K562 (cell line): Measurements from ENCODE around the gene SNCB. TPM values are rescaled to one million over a fixed set of nuclear protein-coding genes. Genes with fewer than 3 reads are reported as not detected.
A peak's percentile ranks its signal among the peaks of the same experiment; 100 is the strongest.

Experiments
- ATAC-seq: fragments of 200-7000 bp; cut with Tn5 transposase; 3 replicates; pipeline ENCODE4 v1.9.1; 2020; ENCODE audit warnings: moderate library complexity
- BruUV-seq: library from RNA; stranded (reverse); fragments of 400-500 nt; replicated peaks from 2 replicates; lab custom pipeline; 2021; lab: Mats Ljungman, UMichigan
- CTCF ChIA-PET: fragments of 300-600 bp; formaldehyde crosslinking; extraction: SDS; loops from one replicate; lab custom pipeline; 2021; ENCODE audit warnings: low intra/inter-chr PET ratio; lab: Yijun Ruan, JAX
- POLR2A ChIA-PET: fragments of 300-600, 350-650 bp; sonication (Branson Sonifier 250); formaldehyde crosslinking; extraction: SDS; loops from one replicate; lab custom pipeline; 2021; ENCODE audit warnings: antibody characterized with exemption, inconsistent platforms; lab: Yijun Ruan, JAX
- DNase-seq, 4 experiments: peaks; one replicate each; pipeline versions ENCODE4 v3.0.0 to v3.0.0-alpha.2; 2011 to 2018; ENCODE audit warnings: low spot score in 3 of 4, mixed read lengths in 3 of 4; ENCODE audit errors: extremely low read depth in 1 of 4
- FAIRE-seq: peaks from 2 replicates; lab custom pipeline; 2011; peaks lifted over from hg19 to GRCh38; lab: Jason Lieb, UNC
- H2AFZ ChIP-seq: 2 replicates; pipeline ENCODE4 v1.6.0; 2011; ENCODE audit warnings: low read depth, low read length, control low read depth, inconsistent platforms
- H3K27ac ChIP-seq: fragments of 200-600 bp; 3 replicates; pipeline ENCODE4 v1.8.0; 2011; ENCODE audit warnings: low read depth, mild to moderate bottlenecking, control low read depth, inconsistent platforms, low read length, moderate library complexity, mixed read lengths; ENCODE audit errors: extremely low read depth
- H3K27me3 ChIP-seq, 2 experiments: fragments of 300-600 bp in 1 of 2; 2 replicates in 1 of 2; 3 replicates in 1 of 2; pipeline versions ENCODE4 v1.6.0 to v1.8.0; 2011; ENCODE audit warnings: inconsistent platforms in 2 of 2, low read length in 2 of 2, mild to moderate bottlenecking in 1 of 2, mixed read lengths in 1 of 2, moderate library complexity in 1 of 2; ENCODE audit not compliant: control insufficient read depth in 2 of 2, insufficient read depth in 2 of 2
- H3K36me3 ChIP-seq: fragments of 300-600 bp; 3 replicates; pipeline ENCODE4 v1.8.0; 2011; ENCODE audit warnings: mild to moderate bottlenecking, low read length, inconsistent platforms; ENCODE audit not compliant: control insufficient read depth, insufficient read depth
- H3K4me1 ChIP-seq, 2 experiments: fragments of 200-600 bp in 1 of 2; replicated peaks in 1 of 2; 2 replicates in 1 of 2; 3 replicates in 1 of 2; pipeline versions ENCODE4 v1.5.1 to v1.8.0; 2011; ENCODE audit warnings: inconsistent platforms in 2 of 2, low read length in 2 of 2, mild to moderate bottlenecking in 1 of 2, mixed read lengths in 1 of 2, moderate library complexity in 1 of 2; ENCODE audit not compliant: control insufficient read depth in 2 of 2, insufficient read depth in 2 of 2
- H3K4me2 ChIP-seq: 2 replicates; pipeline ENCODE4 v1.6.1; 2011; ENCODE audit warnings: low read length, control low read depth, inconsistent platforms, mixed read lengths; ENCODE audit not compliant: insufficient read depth
- H3K4me3 ChIP-seq: fragments of 200-600 bp; sonication (generic), shearing (Covaris generic); 2 replicates; pipeline ENCODE4 v1.5.1; 2016; ENCODE audit warnings: control low read depth, inconsistent platforms
- H3K79me2 ChIP-seq: fragments of 200-600 bp; 3 replicates; pipeline ENCODE4 v1.8.0; 2011; ENCODE audit warnings: low read length, inconsistent platforms; ENCODE audit not compliant: control insufficient read depth, insufficient read depth
- H3K9ac ChIP-seq, 2 experiments: 2 replicates each; pipeline versions ENCODE4 v1.6.0 to v1.6.1; 2011; ENCODE audit warnings: low read depth in 2 of 2, low read length in 2 of 2, control low read depth in 1 of 2, inconsistent platforms in 1 of 2, mild to moderate bottlenecking in 1 of 2, mixed read lengths in 1 of 2; ENCODE audit not compliant: insufficient read depth in 1 of 2
- H3K9me1 ChIP-seq: one replicate; pipeline ENCODE4 v1.6.0; 2011; ENCODE audit warnings: inconsistent platforms, mild to moderate bottlenecking, low read length, moderate library complexity; ENCODE audit not compliant: control insufficient read depth, insufficient read depth
- H3K9me3 ChIP-seq: replicated peaks from 2 replicates; pipeline ENCODE4 v1.5.1; 2011; ENCODE audit warnings: low read depth, low read length, inconsistent platforms; ENCODE audit not compliant: control insufficient read depth, insufficient read depth
- H4K20me1 ChIP-seq: replicated peaks from 2 replicates; pipeline ENCODE4 v1.6.1; 2011; ENCODE audit warnings: low read length, inconsistent platforms, mixed read lengths; ENCODE audit not compliant: control insufficient read depth, insufficient read depth
- BACH1 ChIP-seq: fragments of 200-800 bp; sonication (Bioruptor generic); IDR thresholded peaks from 2 replicates; pipeline ENCODE4 v1.6.1; 2016; ENCODE audit warnings: missing genetic modification characterization, missing compliant biosample characterization
- ELF1 ChIP-seq: fragments of 200-800 bp; sonication (Bioruptor generic); IDR thresholded peaks from 2 replicates; pipeline ENCODE4 v1.6.1; 2016; ENCODE audit warnings: missing genetic modification characterization, missing compliant biosample characterization
- MAX ChIP-seq: sonication (generic); formaldehyde crosslinking; IDR thresholded peaks from 2 replicates; pipeline ENCODE4 v1.9.0; 2022; ENCODE audit warnings: mild to moderate bottlenecking, missing genetic modification reagents
- MGA ChIP-seq: fragments of 450-650 bp; IDR thresholded peaks from 2 replicates; pipeline ENCODE4 v1.6.1; 2016; ENCODE audit warnings: mild to moderate bottlenecking, moderate library complexity
- MYNN ChIP-seq, 2 experiments: sonication (generic); formaldehyde crosslinking in 1 of 2; IDR thresholded peaks; 2 replicates each; pipeline versions ENCODE4 v1.5.0 to v1.6.1; 2016 to 2020; ENCODE audit warnings: antibody characterized with exemption in 1 of 2, missing genetic modification reagents in 1 of 2
- PHF21A ChIP-seq: fragments of 450-650 bp; IDR thresholded peaks from 2 replicates; pipeline ENCODE4 v1.6.1; 2017; ENCODE audit warnings: low read depth, borderline replicate concordance
- RCOR1 ChIP-seq, 2 experiments: IDR thresholded peaks; 2 replicates each; pipeline ENCODE4 v1.6.1; 2012; ENCODE audit warnings: low read depth in 2 of 2, low read length in 2 of 2, borderline replicate concordance in 1 of 2, improper control_type of control experiment in 1 of 2
- SMARCE1 ChIP-seq: fragments of 450-650 bp; IDR thresholded peaks from 2 replicates; pipeline ENCODE4 v1.7.1; 2016; ENCODE audit warnings: mild to moderate bottlenecking
- SNRNP70 ChIP-seq: fragments of 200-400 bp; formaldehyde crosslinking; optimal IDR thresholded peaks from 2 replicates; pipeline ENCODE3; 2017; ENCODE audit warnings: low read depth, low read length
- WGBS: fragments of 100-300 bp; shearing (Covaris generic); methylation state at CpG from one replicate; pipeline ENCODE4 v1.1.6; 2016; ENCODE audit warnings: low coverage, mixed read lengths; ENCODE audit not compliant: insufficient coverage; ENCODE audit errors: missing lambda C conversion rate; 5-methylcytosine and 5-hydroxymethylcytosine counted together
- in situ Hi-C: fragments of 300-500 bp; cut with MboI; formaldehyde crosslinking; loops from 4 replicates; pipeline ENCODE4 v1.15.0; 2018; ENCODE audit warnings: inconsistent platforms, mixed read lengths
- intact Hi-C: fragments of 100-400 bp; cut with micrococcal nuclease; formaldehyde crosslinking; loops from 2 replicates; pipeline ENCODE4 v1.14.2; 2022
- polyA plus RNA-seq, 8 experiments: library from polyadenylated mRNA; depleted of rRNA in 4 of 8; stranded (reverse) in 5 of 8; unstranded in 3 of 8; fragments of >200 nt; fragmentation: Nextera tagmentation in 2 of 8; fragmentation: Illumina TruSeq in 1 of 8; extraction: Ambion mirVana in 2 of 8; extraction: Trizol in 1 of 8; gene quantifications; 2 replicates each; pipeline versions ENCODE4 v1.2.1 to v1.2.3, GENCODE V29; 2011 to 2014; ENCODE audit warnings: inconsistent platforms in 1 of 8, missing spikeins in 1 of 8
- total RNA-seq, 7 experiments: library from RNA; depleted of rRNA in 6 of 7; stranded (reverse); fragments of >200 nt in 6 of 7; fragmentation: Illumina TruSeq in 2 of 7; extraction: Trizol in 2 of 7; gene quantifications; 2 replicates each; pipeline versions ENCODE4 v1.2.1 to v1.2.3, GENCODE V29; 2011 to 2021; ENCODE audit warnings: low replicate concordance in 1 of 7

The SNCB gene
- total and polyA plus RNA-seq, 9 of the 15 experiments (the other 6 are each of a cell fraction or from before 2014, with no cell fraction given) = not detected

- peaks cover 18 to 35% of the 10 kb centered on the region in 2 experiments for H3K4me1 ChIP-seq
- peak overlapping the region; percentile 84 for H2AFZ ChIP-seq
- 37% methylated on average over 16 of the region's 19 CpGs for WGBS
- peak overlapping the region; percentile 45 for H3K27ac ChIP-seq
- CTCF ChIA-PET = interaction anchor here (0.7 kb wide), 1 partner anchor 525 kb away, joined by 4 read pairs; no protein-coding TSS in a partner anchor
- BruUV-seq = no TSS peak
- H3K9me3 ChIP-seq = no peaks in the 10 kb centered on the region
- H3K9me1 ChIP-seq = no peaks in the 10 kb centered on the region
- intact Hi-C loops = no loop called here
- peak; percentile 63 to 81 (median 72) for DNase-seq
- no peaks in the 10 kb centered on the region for H3K36me3 ChIP-seq
- FAIRE-seq = peak; percentile 94
- no peak overlapping the region for H3K4me3 ChIP-seq
- peaks cover 9 to 14% of the 10 kb centered on the region in 2 experiments for H3K27me3 ChIP-seq
- POLR2A ChIA-PET = interaction anchor here (0.6 to 1.7 kb wide), 5 partner anchors 12 to 422 kb away, joined by 3 to 6 read pairs (median 4); partner anchors contain the start of gene TSPAN17
- peak overlapping the region; percentile 30; the same call in 1 of the 2 replicates for H3K4me2 ChIP-seq
- ATAC-seq = peak; percentile 93
- peak overlapping the region; percentile 23 to 76; a peak in 2 of 4 replicates for H3K9ac ChIP-seq
- H4K20me1 ChIP-seq = no peaks in the 10 kb centered on the region
- H3K79me2 ChIP-seq = no peaks in the 10 kb centered on the region
- in situ Hi-C loops = no loop called here
- TF ChIP-seq MGA (peak; percentile 85), MYNN (IDR thresholded peaks at IDR 0.05) (peak; percentile 81; the same call in 1 of the 2 replicates), MYNN (CRISPR knock-in tag; IDR thresholded peaks at IDR 0.05) (no peak), BACH1 (tag) (0 out of 2 replicates have a peak, but pooled peaks have one; percentile 15), ELF1 (tag) (0 out of 2 replicates have a peak, but pooled peaks have one; percentile 16), MAX (CRISPR knock-in tag) (0 out of 2 replicates have a peak, but pooled peaks have one; percentile 23), PHF21A (0 out of 2 replicates have a peak, but pooled peaks have one; percentile 50), SNRNP70 (no peak), RCOR1 (IDR thresholded peaks at IDR 0.05; ENCODE audit: borderline replicate concordance in 1 of 2, low read depth in 2 of 2, low read length in 2 of 2) (peak in 1 of 2 experiments; percentile 64; a peak in 1 of 4 replicates), SMARCE1 (peak; percentile 34; the same call in 1 of the 2 replicates)
Measured at GRCh38 chr5:176675676-176676360, 45.5 kb upstream of the SNCB start.
